Measurements from ENCODE around the gene FXYD2.

FXYD2 gene

DNA sequence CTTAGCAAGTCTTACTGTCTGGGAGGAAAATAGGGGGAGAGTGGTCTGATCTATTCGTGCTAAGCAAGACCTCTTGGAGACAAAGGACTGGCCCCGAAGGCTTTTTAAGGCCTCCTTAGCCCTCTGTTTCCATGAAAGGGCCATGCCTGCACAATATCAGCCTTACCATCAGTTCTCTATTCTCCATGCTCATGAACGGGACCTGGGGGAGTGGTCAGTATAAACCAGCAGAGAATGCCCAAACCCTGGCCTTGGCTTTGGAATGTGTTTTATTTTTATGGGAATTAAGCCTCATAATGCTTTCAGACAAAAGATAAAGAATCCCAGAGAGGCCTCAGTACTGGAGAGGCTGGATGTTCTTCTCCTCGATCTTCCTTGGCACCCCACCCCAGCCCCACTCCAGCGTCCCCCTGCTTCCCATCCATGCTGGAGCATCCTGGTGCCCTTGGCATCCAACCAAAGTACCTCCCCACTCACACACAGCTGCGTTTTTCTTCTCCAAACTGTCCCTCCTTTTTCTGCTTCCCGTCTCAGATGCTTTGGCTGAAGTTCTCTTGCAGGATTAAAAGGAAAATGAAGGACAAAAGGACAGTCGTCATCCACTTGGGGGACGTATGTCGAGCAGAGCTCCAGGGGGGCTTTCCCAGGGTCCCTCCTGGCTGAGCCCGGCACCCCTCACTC lies 33.3 kb upstream of the FXYD2 start:
- DNase-seq: no peak

- no peak for DNase-seq
Measured at GRCh38 chr11:117855912-117856651, 31.5 kb upstream of the FXYD2 start.

DNA sequence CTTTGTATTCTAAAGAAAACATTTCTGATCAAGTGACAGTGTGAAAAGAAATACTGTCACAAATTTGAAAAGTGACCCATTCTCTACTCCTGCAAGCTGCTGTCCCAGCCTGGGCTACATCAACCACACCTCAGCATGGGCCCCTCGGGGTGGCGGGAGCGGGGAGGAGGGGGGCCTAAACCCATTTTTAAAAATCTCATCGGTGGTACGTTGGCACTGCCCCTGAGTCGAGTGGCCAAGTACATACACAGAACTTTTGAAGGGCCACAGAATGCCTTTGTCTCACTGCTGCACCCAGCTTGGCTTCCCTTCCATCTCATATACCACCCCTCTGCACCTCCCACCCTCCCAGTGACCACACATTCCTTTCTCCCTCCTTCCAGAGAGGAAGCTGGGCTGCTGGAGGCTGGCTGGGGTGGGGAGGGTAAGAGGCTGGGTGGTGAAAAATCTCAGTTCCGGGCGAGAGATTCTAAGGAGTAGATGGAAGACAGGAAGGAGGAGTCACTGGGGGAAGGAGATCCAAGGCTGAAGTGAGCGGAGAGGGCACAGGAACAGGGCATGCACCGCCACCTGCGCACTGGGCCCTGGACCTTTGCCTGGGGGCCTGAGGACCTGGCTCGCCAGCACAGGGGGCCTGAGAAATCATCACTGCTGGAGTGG lies 30.8 kb upstream of the FXYD2 start:
- DNase-seq: no peak

GRCh38 chr11:117852309-117852708 lies 27.8 kb upstream of the FXYD2 start:
- DNase-seq: no peak

DNA sequence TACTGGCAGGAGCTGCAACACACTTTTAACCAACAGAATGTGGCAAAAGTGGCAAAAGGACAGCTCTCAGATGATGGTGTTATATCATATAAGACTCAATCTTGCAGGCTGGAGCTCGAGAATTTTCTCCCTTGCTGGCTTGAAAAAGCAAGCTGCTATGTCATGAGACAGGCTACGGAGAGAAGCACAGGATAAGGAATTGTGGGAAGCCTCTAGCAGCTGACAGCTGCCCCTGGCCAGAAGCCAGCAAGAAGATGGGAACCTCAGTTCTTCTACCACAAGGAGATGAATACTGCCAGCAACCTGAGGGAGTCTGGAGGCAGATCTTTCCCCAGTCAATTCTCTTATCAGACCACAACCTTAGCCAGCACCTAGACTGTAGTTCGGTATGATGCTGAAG lies 27.3 kb upstream of the FXYD2 start:
- DNase-seq: peak; percentile 30

GRCh38 chr11:117851106-117851505 lies 26.6 kb upstream of the FXYD2 start:
- peak; percentile 56 for DNase-seq

- DNase-seq: no peak
Measured at GRCh38 chr11:117849781-117850414, 25.4 kb upstream of the FXYD2 start.

- peak; percentile 91 for DNase-seq
Measured at GRCh38 chr11:117843666-117844484, 19.3 kb upstream of the FXYD2 start.

DNA sequence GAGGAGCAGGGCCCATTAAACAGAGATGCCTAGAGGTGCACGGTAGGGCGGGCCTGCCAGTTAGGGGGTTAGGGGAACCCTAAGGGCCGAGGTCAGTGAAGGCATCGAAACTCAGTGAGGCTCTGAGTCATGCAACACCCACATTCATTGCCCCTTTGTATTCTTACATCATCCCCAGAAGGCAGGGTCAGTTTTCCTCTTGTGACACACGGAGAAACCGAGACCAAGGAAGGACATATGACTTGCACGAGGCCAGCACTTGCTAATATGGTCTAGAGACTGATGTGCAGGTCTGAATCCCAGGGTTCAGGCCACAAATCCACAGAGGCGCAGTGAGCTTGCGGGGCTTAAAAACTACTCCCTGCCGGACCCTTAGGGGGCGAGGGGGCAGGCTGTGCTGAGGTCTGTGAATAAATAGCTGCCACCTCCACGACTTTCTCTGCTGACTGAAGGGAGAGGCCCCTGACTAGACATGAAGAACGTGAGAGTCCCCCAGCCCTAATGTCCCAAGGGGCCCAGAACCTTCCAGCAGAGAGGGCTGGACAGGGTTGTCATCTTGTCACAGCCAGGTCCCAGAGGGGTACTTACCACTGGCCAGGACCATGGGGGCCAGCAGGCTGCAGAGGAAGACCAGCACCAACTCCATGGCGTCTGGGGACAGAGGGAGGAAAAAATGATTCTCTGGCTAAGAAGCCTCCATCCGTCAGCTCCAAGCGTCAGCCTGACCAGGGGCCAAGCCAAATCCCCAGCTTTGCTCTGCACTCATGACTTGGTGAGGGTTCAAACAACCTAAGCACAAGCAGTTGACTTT lies 17.8 kb upstream of the FXYD2 start:
- no peak for DNase-seq

GRCh38 chr11:117841551-117842031 lies 17.0 kb upstream of the FXYD2 start:
- DNase-seq: no peak

GRCh38 chr11:117840881-117841550 lies 16.5 kb upstream of the FXYD2 start:
- no peak for DNase-seq

GRCh38 chr11:117839936-117840813 lies 15.6 kb upstream of the FXYD2 start:
- no peak for DNase-seq

DNA sequence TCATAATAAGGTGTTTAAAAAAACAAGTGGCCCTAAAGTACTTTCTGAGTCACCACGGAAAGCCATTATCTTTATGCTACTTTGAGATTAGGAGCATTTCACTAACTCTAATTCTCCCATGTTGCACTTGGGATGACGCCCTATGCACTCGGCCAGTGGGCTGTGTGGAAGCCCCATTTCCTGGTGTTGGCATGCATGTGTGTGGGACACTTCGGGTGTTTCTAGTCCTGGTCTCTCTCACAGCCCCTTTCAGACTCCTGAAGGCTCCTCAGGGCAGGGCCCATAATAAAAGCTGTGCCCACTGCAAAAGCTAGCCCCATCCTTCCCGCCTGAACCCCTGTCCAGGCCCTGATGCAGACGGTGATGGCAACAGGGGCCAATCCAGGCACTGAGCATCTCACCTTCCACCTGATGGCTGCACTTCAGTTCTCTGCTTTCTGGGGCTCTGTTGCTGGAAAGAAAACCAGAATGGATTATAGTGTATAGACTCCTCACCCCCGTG lies 14.9 kb upstream of the FXYD2 start:
- DNase-seq: no peak

- no peak for DNase-seq
Measured at GRCh38 chr11:117838901-117839300, 14.4 kb upstream of the FXYD2 start.

DNA sequence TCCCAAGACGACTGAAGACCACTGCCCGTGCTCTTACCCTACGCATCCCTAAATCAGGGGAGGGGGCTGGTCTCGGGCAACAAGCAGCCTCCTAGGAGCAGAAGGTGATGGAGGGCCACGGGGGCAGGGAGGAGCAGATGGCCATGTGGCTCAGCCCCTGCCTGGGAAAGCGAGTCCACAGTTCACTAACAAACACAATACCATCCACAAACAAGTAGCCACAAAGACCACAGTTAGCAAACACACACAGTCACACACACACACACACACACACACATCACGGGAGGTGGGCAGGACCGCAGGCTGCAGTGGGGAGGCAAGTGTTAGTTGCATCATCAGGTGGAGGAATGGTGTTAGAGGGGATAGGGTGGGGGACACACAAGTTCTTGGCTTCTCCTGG lies 13.2 kb upstream of the FXYD2 start:
- DNase-seq: no peak

GRCh38 chr11:117837070-117837776 lies 12.7 kb upstream of the FXYD2 start:
- no peak for DNase-seq

GRCh38 chr11:117836077-117836960 lies 11.8 kb upstream of the FXYD2 start:
- DNase-seq: no peak

- DNase-seq: no peak
Measured at GRCh38 chr11:117835576-117835975, 11.0 kb upstream of the FXYD2 start.
